Measurements from ENCODE around the gene ST6GAL1. TPM values are rescaled to one million over a fixed set of nuclear protein-coding genes. Genes with fewer than 3 reads are reported as not detected.

The ST6GAL1 gene
- total RNA-seq, 1 donor from 2014 or later: 74.0 TPM

DNA sequence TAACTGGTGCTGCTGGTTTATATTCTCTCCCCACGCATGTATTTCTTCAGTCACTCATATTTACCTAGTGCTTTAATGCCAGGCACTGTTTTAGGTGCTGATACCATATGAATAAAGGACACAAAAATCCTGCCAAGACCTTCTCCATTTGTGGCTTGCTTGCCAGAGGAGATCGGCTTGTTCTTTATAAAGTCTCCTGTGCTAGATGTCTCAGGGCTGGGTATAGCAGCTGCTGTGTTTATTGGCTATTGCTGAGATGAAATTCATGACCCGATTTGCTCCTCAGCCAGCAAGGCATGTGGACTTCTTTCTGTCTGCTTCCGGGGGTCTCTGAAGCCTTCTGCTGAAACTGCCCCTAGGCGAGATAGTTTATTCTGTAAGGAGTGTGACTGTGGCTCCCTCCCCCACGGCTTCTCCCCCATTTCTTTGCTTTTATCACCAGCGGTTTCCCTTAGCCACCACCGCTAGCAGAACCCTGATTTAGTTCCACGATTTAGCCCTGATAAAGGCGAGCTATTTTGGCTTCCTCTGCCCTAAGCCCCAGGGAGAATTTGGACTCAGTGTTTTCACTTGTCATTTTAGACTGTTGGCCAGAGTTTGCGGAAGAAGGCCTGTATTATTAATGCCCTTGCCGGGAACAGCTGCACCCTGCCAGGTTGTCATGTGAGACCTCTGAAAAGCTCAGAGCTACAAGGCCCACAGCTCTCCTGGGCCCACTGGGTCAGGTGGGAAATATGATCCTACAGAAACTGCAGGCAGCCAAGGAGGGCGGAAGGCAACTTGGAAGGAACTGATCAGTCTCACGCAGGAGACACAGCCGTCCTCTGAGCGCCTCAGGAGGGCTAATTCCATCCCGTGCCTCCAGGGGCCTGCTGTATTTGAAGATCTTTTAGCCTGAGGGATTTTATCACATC, 46.8 kb downstream of the ST6GAL1 start:
- H3K4me1 Mint-ChIP-seq (ENCODE audit: low read depth): peaks cover 6% of the 10 kb centered on the region
- no peak for TF ChIP-seq CTCF (IDR thresholded peaks at IDR 0.05; ENCODE audit: unreplicated experiment)
- H3K4me3 Mint-ChIP-seq (ENCODE audit: low read depth): no peak overlapping the region
- H3K27ac Mint-ChIP-seq: peak overlapping the region; percentile 88
- H3K27me3 Mint-ChIP-seq: no peaks in the 10 kb centered on the region
- DNase-seq (ENCODE audit: low spot score, unreplicated experiment): no peak
- peaks cover 18% of the 10 kb centered on the region for H3K36me3 Mint-ChIP-seq (ENCODE audit: insufficient read depth)
- H3K9me3 Mint-ChIP-seq (ENCODE audit: low read depth): no peaks in the 10 kb centered on the region

GRCh38 chr3:186978712-186979111, 48.4 kb downstream of the ST6GAL1 start:
- Mint-ChIP-seq H3K4me3 (ENCODE audit: low read depth) (no peak overlapping the region), H3K9me3 (ENCODE audit: low read depth) (no peaks in the 10 kb centered on the region), H3K27ac (no peak overlapping the region), H3K36me3 (ENCODE audit: insufficient read depth) (peaks cover 19% of the 10 kb centered on the region), H3K27me3 (no peaks in the 10 kb centered on the region), H3K4me1 (ENCODE audit: low read depth) (peaks cover 8% of the 10 kb centered on the region)
- no peak for DNase-seq (ENCODE audit: low spot score, unreplicated experiment)
- TF ChIP-seq CTCF (IDR thresholded peaks at IDR 0.05; ENCODE audit: unreplicated experiment): no peak

GRCh38 chr3:186979852-186980251, 49.5 kb downstream of the ST6GAL1 start:
- no peak for DNase-seq (ENCODE audit: low spot score, unreplicated experiment)
- Mint-ChIP-seq H3K27ac (no peak overlapping the region), H3K27me3 (no peaks in the 10 kb centered on the region), H3K36me3 (ENCODE audit: insufficient read depth) (peaks cover 15% of the 10 kb centered on the region), H3K4me1 (ENCODE audit: low read depth) (peaks cover 8% of the 10 kb centered on the region), H3K9me3 (ENCODE audit: low read depth) (no peaks in the 10 kb centered on the region), H3K4me3 (ENCODE audit: low read depth) (no peak overlapping the region)
- no peak for TF ChIP-seq CTCF (IDR thresholded peaks at IDR 0.05; ENCODE audit: unreplicated experiment)

DNA sequence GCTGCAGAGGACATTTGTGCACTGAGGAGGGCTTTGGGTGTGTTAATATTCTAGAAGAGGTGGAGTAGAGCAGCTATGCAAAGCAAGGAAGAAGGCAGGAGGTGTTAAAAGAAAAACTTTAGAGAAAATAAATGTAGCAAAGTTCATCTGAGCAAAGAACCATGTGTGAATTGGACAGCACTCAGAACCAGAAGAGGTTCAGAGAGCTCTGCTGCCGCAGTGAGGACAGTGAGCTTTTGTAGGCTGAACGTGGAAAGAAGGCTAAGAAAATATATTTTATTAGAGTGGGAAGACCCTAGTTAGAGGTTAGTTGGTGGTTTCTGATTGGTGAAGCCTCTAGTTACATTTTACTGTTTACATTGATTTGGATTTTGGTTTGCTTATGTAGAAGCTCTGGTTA, 50.7 kb downstream of the ST6GAL1 start:
- H3K9me3 Mint-ChIP-seq (ENCODE audit: low read depth): no peaks in the 10 kb centered on the region

DNA sequence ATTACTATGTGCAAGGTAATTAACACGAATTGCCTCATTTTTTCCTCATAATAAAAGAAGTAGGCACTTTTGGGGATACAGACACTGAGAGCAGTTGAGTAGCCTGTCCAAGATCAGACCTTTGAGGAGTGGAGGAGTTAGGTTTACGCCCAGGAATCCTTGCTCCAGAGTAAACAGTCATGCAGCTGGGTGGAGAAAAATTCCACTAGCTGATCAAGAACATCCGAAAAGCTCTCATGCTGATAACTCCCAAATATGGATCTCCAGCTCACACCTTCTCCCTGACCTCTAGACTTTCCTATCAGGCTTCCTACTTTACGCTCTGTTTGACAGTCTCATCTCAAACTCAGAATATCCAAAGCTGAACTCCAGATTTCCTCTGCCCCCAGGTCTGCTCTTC, 53.3 kb downstream of the ST6GAL1 start:
- Mint-ChIP-seq H3K27ac (peak overlapping the region; percentile 17), H3K4me1 (ENCODE audit: low read depth) (peaks cover 1% of the 10 kb centered on the region), H3K9me3 (ENCODE audit: low read depth) (no peaks in the 10 kb centered on the region), H3K27me3 (no peaks in the 10 kb centered on the region), H3K4me3 (ENCODE audit: low read depth) (no peak overlapping the region), H3K36me3 (ENCODE audit: insufficient read depth) (peaks cover 16% of the 10 kb centered on the region)
- no peak for TF ChIP-seq CTCF (IDR thresholded peaks at IDR 0.05; ENCODE audit: unreplicated experiment)
- no peak for DNase-seq (ENCODE audit: low spot score, unreplicated experiment)

More for the DNA sequence above, 50.7 kb downstream of the ST6GAL1 start:
- no peak for TF ChIP-seq CTCF (IDR thresholded peaks at IDR 0.05; ENCODE audit: unreplicated experiment)
- Mint-ChIP-seq H3K4me3 (ENCODE audit: low read depth) (no peak overlapping the region), H3K4me1 (ENCODE audit: low read depth) (peaks cover 8% of the 10 kb centered on the region), H3K27ac (no peak overlapping the region), H3K36me3 (ENCODE audit: insufficient read depth) (peaks cover 13% of the 10 kb centered on the region), H3K27me3 (no peaks in the 10 kb centered on the region)
- DNase-seq (ENCODE audit: low spot score, unreplicated experiment): no peak

All from progenitor cell of endocrine pancreas (in vitro differentiated cells).